Measurements from ENCODE around the gene MRPL14.

Gene MRPL14

GRCh38 chr6:44108471-44108870, 18.8 kb downstream of the MRPL14 start:
- TF ChIP-seq, protein P1, sequence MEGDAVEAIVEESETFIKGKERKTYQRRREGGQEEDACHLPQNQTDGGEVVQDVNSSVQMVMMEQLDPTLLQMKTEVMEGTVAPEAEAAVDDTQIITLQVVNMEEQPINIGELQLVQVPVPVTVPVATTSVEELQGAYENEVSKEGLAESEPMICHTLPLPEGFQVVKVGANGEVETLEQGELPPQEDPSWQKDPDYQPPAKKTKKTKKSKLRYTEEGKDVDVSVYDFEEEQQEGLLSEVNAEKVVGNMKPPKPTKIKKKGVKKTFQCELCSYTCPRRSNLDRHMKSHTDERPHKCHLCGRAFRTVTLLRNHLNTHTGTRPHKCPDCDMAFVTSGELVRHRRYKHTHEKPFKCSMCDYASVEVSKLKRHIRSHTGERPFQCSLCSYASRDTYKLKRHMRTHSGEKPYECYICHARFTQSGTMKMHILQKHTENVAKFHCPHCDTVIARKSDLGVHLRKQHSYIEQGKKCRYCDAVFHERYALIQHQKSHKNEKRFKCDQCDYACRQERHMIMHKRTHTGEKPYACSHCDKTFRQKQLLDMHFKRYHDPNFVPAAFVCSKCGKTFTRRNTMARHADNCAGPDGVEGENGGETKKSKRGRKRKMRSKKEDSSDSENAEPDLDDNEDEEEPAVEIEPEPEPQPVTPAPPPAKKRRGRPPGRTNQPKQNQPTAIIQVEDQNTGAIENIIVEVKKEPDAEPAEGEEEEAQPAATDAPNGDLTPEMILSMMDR (conservative IDR thresholded peaks at IDR 0.05; ENCODE audit: low read depth, low read length) = no peak
- no peak overlapping the region for H3K4me3 ChIP-seq (ENCODE audit: low read length)
- no peak for DNase-seq (ENCODE audit: low read depth)

DNA sequence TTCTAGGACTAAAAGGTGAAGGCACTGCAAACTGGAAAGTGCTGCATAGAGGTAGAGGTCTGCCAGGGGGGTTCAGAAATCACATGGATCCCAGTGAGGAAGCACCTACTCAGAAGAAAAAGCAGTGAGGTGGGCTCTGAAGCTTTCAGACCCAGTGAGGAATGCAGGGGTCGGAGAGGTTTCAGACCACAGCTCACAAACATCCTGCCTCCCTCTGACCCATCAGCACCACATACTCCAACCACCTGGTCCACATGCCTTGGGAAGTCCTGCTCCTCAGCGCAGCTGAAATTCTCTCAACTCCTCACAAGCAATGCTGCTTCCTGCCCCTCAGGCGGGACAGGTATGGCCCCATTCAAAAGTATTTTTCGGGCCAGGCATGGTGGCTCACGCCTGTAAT, 20.2 kb downstream of the MRPL14 start:
- no peak overlapping the region for H3K4me3 ChIP-seq (ENCODE audit: low read length)
- DNase-seq (ENCODE audit: low read depth) = no peak
- TF ChIP-seq, protein P1 (conservative IDR thresholded peaks at IDR 0.05; ENCODE audit: low read depth, low read length) = no peak

- TF ChIP-seq, protein P1 (conservative IDR thresholded peaks at IDR 0.05; ENCODE audit: low read depth, low read length) = no peak
- no peak for DNase-seq (ENCODE audit: low read depth)
- no peak overlapping the region for H3K4me3 ChIP-seq (ENCODE audit: low read length)
Observed at GRCh38 chr6:44105993-44106740, 21.1 kb downstream of the MRPL14 start.

DNA sequence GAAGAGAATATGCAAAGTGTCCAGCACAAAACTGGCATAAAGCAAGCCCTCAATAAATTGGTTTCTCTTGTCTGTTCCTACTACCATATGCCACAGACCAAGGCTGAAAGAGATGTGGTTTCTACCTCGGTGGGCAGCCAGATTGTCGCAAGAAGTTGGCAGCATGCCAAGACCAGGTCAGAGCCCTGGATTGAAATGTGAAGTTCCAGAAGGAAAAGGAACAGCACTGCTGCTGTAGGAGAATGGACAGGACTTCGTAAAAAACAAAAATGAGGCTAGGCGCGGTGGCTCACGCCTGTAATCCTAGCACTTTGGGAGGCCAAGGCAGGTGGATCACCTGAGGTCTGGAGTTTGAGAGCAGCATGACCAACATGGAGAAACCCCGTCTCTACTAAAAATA, 22.1 kb downstream of the MRPL14 start:
- TF ChIP-seq, protein P1 (conservative IDR thresholded peaks at IDR 0.05; ENCODE audit: low read depth, low read length) = no peak
- no peak overlapping the region for H3K4me3 ChIP-seq (ENCODE audit: low read length)
- no peak for DNase-seq (ENCODE audit: low read depth)

DNA sequence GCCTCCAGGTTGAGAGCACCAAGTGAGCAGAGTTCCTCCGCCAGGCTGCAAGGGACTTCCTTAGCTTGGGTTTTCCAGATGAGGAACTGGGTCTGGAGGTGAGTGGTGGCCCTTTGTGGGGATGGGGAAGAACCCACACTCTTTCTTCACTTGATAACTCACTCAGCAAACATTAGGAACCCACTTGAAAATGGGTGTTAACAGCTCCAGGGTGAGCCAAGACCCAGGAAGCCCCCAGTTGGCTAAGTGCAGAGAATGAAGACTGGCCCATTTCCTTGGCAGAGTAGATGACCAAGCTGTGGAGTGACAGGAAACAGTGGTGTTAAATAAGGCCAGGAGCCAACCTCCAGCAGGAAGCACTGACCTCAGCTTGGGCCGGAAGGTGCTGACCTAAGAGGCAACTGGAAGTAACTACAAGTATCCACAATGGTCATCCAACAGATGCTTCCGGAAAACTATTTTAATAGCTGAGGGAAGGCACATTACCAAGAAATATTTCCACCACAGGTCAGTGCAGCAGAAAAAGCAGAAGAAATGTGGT, 22.7 kb downstream of the MRPL14 start:
- no peak overlapping the region for H3K4me3 ChIP-seq (ENCODE audit: low read length)
- TF ChIP-seq, protein P1 (conservative IDR thresholded peaks at IDR 0.05; ENCODE audit: low read depth, low read length) = no peak
- DNase-seq (ENCODE audit: low read depth) = no peak

DNA sequence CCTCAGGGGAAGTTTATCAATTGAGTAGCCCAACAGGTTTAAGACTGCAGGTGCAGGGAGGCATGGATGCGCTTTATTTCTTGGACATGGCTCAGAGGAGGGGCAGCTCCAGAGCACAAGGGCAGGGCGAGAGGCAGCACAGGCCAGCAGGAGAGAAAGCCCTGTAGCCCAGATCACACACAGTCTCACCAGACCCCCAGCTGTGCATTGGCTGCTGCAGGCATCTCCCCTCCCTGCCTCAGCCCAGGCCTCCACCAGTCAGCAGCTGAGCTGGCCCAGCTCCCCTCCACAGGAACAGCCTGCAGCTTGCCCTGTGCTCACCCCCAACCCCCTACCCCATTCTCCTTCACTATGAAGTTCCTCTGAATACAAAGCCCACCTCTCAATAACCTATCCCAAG, 24.7 kb downstream of the MRPL14 start:
- H3K4me3 ChIP-seq (ENCODE audit: low read length) = no peak overlapping the region
- no peak for DNase-seq (ENCODE audit: low read depth)
- TF ChIP-seq, protein P1 (conservative IDR thresholded peaks at IDR 0.05; ENCODE audit: low read depth, low read length) = no peak

DNA sequence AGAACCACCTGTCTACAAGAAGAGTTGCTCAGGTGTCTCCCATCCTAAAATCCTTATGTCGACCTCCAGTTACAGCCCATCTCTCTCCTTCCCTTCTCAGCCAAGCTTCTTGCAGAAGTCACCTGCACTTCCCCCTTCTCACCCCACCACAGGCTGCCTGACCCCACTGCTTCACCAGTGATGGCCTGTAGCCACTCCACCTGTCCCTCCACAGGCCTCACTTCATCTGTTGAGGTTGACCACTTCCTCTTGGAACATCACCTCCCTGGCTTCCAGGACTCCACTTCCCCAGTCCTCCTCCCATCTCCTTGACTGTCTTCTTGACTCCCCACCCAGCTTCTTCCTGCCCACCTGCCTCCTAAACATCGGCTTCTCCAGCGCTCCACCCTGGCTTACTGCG, 25.4 kb downstream of the MRPL14 start:
- no peak for DNase-seq (ENCODE audit: low read depth)
- TF ChIP-seq, protein P1 (conservative IDR thresholded peaks at IDR 0.05; ENCODE audit: low read depth, low read length) = no peak
- H3K4me3 ChIP-seq (ENCODE audit: low read length) = no peak overlapping the region

Measured in retinal pigment epithelial cell (primary cell).